ENCODE results near the gene ZPR1.

- TF ChIP-seq CTCF (IDR thresholded peaks at IDR 0.05) (no peak), POLR2AphosphoS5 (IDR thresholded peaks at IDR 0.05; ENCODE audit: insufficient read depth in 1 of 2, low read depth in 1 of 2) (peak in 1 of 2 donors; percentile 41), POLR2A (IDR thresholded peaks at IDR 0.05) (no peak)
These were observed 47.4 kb upstream of the ZPR1 start for GRCh38 chr11:116835042-116835772.
